Heart left ventricle (tissue), 16 donors: ENCODE data around the gene PHLDA2. TPM values are rescaled to one million over a fixed set of nuclear protein-coding genes. Genes with fewer than 3 reads are reported as not detected.

ENCODE experiments used
- ATAC-seq, 4 donors: fragments of 200-7000 bp; cut with Tn5 transposase; one replicate each; pipeline ENCODE4 v1.9.1; 2020 to 2022; ENCODE audit warnings: moderate library complexity in 4 of 4, mild to moderate bottlenecking in 3 of 4, moderate number of reproducible peaks in 1 of 4
- DNase-seq, 5 donors: peaks; one replicate each; pipeline ENCODE4 v3.0.0-alpha.2; 2020
- H3K27ac ChIP-seq, 12 donors: fragments of 200-600 bp; sonication (generic) in 4 of 12; one replicate each; pipeline versions ENCODE4 v1.5.0 to v1.8.0; 2016 to 2022; ENCODE audit warnings: mild to moderate bottlenecking in 2 of 12
- H3K27me3 ChIP-seq, 9 donors: fragments of 200-600 bp; sonication (generic) in 2 of 9; one replicate each; pipeline versions ENCODE4 v1.5.1 to v1.8.0; 2016 to 2022; ENCODE audit warnings: mild to moderate bottlenecking in 3 of 9
- H3K36me3 ChIP-seq, 9 donors: fragments of 200-600 bp; sonication (generic) in 2 of 9; one replicate each; pipeline versions ENCODE4 v1.5.0 to v1.8.0; 2018 to 2022; ENCODE audit warnings: mild to moderate bottlenecking in 2 of 9
- H3K4me1 ChIP-seq, 12 donors: fragments of 200-600 bp; sonication (generic) in 4 of 12; one replicate each; pipeline versions ENCODE4 v1.5.0 to v1.8.0; 2016 to 2022; ENCODE audit warnings: mild to moderate bottlenecking in 3 of 12
- H3K4me3 ChIP-seq, 12 donors: fragments of 200-600 bp; sonication (generic) in 4 of 12; one replicate each; pipeline versions ENCODE4 v1.5.0 to v1.8.0; 2017 to 2022; ENCODE audit warnings: mild to moderate bottlenecking in 9 of 12, moderate library complexity in 4 of 12
- H3K9me3 ChIP-seq, 12 donors: fragments of 200-600 bp; sonication (generic) in 4 of 12; one replicate each; pipeline versions ENCODE4 v1.5.0 to v1.8.0; 2016 to 2022; ENCODE audit warnings: mild to moderate bottlenecking in 1 of 12
- POLR2A ChIP-seq, 2 donors: fragments of 450-650 bp; IDR thresholded peaks; one replicate each; pipeline ENCODE4 v1.6.1; 2017; ENCODE audit warnings: antibody characterized with exemption in 2 of 2, mild to moderate bottlenecking in 2 of 2, moderate library complexity in 2 of 2
- WGBS, 4 donors: extraction: QIAGEN DNeasy Blood & Tissue Kit in 2 of 4; methylation state at CpG; one replicate each; pipeline versions ENCODE4 v1.1.5 to v1.1.7; 2013 to 2018; 5-methylcytosine and 5-hydroxymethylcytosine counted together
- intact Hi-C, 10 donors: fragments of 100-400 bp; cut with DNase I; formaldehyde crosslinking; loops; one replicate each; pipeline versions ENCODE4 v1.11.1 to v1.14.2; 2022
- polyA plus RNA-seq, 2 donors: library from polyadenylated mRNA; stranded (reverse); fragments of 200-250 nt; gene quantifications; one replicate each; pipeline ENCODE4 v1.2.3, GENCODE V29; 2013
- total RNA-seq, 9 donors: library from RNA; depleted of rRNA in 2 of 9; stranded (reverse); fragments of >200 nt in 2 of 9; fragmentation: NEBNext Ultra II Directional in 3 of 9; extraction: Animal tissue kit (Norgen Biotek cat#: 25700) in 3 of 9; gene quantifications; one replicate each; pipeline versions ENCODE4 v1.1.0 to v1.2.4, GENCODE V29; 2016 to 2023
- TF ChIP-seq, protein P1 (sequence below), 12 donors: fragments of 200-600 bp; sonication (generic) in 4 of 12; IDR thresholded peaks; one replicate each; pipeline versions ENCODE4 v1.5.0 to v1.8.0; 2018 to 2022; ENCODE audit warnings: antibody characterized with exemption in 12 of 12, mild to moderate bottlenecking in 5 of 12
- donor health status: ischemic (EF 13 %, LVEDD 7.1; RV severe dilation, severe dysfunction).
- donor health status: healthy with polysubstance abuse.
- donor health status: DM: no; HTN: yes; CAD: no.
- donor health status: DM: no; HTN: no; CAD: no.
- donor health status: ischemic (EF 25% LVEDD 6.9; RV normal size, moderate dysfunction).
- donor health status: ischemic (EF 25% LVEDD 5.7; RV mildly dilated, moderate dysfunction).
- donor health status: healthy.
- donor health status: DM: yes; HTN: yes; CAD: no.
- donor health status: ischemic (EF 35%, LVEDD 5.7; RV mildly dilated, moderate dysfunction).
- donor health status: nonischemic (EF 11% LVEDD 7.7; RV severe dilation, severe dysfunction).
- donor health status: DM: yes; HTN: yes; CAD: no.
- donor health status: PGD.
- donor health status: ischemic (EF 29% LVEDD 5.4; RV normal size, mild dysfunction).
- donor health status: nonischemic (EF 23%, LVEDD 6.1; RV moderate dilation, normal function).

Gene PHLDA2
- total and polyA plus RNA-seq, 11 donors = 0.40 to 9.2 (median 1.0) TPM; not detected in 2

DNA sequence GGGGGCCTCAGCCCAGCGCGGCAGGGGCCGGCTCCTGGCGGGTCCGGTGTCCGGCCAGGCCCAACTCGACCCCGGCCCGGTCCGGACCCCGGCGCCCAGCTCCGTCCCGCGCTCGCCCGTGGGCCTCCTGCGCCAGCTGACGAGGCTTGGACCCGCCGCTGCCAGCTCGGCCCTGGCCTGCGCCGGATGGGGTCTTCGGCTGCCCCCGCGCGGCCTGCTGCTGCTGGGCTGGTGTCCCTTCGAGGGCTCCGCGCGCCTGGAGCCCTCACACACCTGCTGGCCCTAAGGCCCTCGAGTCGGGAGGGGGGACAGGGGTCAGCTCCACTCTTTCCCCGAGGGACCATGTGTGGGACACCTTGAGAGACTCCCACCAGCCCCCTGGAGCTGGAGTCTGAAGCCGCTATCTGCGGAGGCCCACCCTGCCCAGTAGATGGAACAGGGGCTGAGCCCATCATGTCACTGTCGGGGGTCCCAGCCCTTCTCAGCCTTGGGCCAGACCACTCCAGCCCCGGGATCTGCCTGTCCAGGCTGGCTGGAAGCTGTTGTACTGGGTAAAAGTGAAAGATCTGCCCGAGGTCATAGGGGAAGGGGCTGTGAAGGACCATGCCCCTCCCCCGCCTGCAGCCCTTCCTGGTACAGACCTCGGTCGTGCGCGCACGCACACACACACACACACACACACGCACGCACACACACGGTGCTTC, 42.9 kb downstream of the PHLDA2 start:
- WGBS, 4 donors = 14 to 27% (median 19%) methylated on average over 13 to 49 of the region's 49 CpGs
- intact Hi-C loops = loop anchor here in 9 of 10 donors (5.0 to 10.0 kb wide), 10 partner anchors 54 to 574 kb away; partner anchors contain the start of genes KCNQ1OT1 (in 5 of the 9) and KCNQ1 (in 1 of the 9)
- H3K9me3 ChIP-seq = no peaks in the 10 kb centered on the region
- DNase-seq = peak in 4 of 5 donors; percentile 48 to 71 (median 50)
- peak overlapping the region; percentile 16 to 90 (median 68) for H3K27ac ChIP-seq
- H3K4me1 ChIP-seq = peaks cover 0 to 50% (median 27%) of the 10 kb centered on the region in 12 donors
- peaks cover 0 to 16% (median 0%) of the 10 kb centered on the region in 9 donors for H3K27me3 ChIP-seq
- ATAC-seq = peak in 3 of 4 donors; percentile 0 to 17 (median 16)
- TF ChIP-seq, protein P1, sequence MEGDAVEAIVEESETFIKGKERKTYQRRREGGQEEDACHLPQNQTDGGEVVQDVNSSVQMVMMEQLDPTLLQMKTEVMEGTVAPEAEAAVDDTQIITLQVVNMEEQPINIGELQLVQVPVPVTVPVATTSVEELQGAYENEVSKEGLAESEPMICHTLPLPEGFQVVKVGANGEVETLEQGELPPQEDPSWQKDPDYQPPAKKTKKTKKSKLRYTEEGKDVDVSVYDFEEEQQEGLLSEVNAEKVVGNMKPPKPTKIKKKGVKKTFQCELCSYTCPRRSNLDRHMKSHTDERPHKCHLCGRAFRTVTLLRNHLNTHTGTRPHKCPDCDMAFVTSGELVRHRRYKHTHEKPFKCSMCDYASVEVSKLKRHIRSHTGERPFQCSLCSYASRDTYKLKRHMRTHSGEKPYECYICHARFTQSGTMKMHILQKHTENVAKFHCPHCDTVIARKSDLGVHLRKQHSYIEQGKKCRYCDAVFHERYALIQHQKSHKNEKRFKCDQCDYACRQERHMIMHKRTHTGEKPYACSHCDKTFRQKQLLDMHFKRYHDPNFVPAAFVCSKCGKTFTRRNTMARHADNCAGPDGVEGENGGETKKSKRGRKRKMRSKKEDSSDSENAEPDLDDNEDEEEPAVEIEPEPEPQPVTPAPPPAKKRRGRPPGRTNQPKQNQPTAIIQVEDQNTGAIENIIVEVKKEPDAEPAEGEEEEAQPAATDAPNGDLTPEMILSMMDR (IDR thresholded peaks at IDR 0.05) = peak in 8 of 12 donors; percentile 9 to 51 (median 31)
- no peak for TF ChIP-seq POLR2A (IDR thresholded peaks at IDR 0.05)
- H3K36me3 ChIP-seq = peaks cover 0 to 4% (median 0%) of the 10 kb centered on the region in 9 donors
- H3K4me3 ChIP-seq = peak overlapping the region; percentile 14 to 90 (median 78)

DNA sequence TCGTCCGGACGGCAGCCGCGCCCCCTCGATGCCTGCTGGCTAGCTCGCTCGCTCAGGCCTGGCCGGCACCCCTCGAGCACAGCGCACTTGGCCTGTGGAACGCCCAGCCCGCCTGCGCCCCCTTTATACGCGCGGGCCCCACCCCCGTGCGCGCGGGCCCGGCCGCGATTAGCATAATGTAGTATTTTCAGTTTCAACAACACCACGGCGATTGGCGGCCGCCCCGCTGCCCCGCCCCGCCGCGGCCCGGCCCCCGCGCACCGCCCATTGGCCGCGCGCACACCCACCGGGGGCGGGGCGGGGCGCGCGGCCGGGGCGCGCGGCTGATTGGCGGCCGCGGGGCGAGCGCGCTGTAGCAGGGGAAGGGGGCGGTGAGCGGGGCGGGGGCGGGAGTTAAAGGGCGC, 43.5 kb downstream of the PHLDA2 start, which contains the start of gene CDKN1C:
Gene CDKN1C (minus strand): TSS at position 98 of the 404 bp plus-strand sequence. CDS start 319 bp downstream, outside the sequence.
- intact Hi-C loops = loop anchor here in 9 of 10 donors (2.0 to 10.0 kb wide), 13 partner anchors 53 to 573 kb away; partner anchors contain the start of genes KCNQ1OT1 (in 6 of the 9) and KCNQ1 (in 1 of the 9)
- peaks cover 0 to 43% (median 25%) of the 10 kb centered on the region in 12 donors for H3K4me1 ChIP-seq

DNA sequence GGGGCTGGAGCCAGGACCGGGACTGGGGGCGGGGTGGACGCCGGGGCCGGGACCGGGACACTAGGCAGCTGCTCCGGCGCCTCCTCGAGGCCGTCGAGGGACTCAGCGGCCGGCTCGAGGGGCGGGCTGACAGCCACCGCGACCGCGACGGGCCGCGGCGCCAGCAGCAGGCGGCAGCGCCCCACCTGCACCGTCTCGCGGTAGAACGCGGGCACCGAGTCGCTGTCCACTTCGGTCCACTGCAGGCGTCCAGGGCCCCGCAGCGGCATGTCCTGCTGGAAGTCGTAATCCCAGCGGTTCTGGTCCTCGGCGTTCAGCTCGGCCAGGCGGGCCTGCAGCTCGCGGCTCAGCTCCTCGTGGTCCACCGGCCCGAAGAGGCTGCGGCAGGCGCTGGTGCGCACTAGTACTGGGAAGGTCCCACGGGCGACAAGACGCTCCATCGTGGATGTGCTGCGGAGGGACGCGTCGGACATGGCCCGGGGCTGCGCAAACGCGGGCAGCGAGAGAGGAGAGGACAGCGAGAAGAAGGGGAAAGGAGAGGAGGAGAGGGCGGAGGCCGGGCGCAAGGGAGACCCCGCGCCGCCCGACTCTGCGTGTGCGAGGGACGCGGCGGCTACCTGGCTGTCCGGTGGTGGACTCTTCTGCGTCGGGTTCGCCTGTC, 44.1 kb downstream of the PHLDA2 start:
- DNase-seq = peak; percentile 61 to 81 (median 70)
- Histone ChIP-seq H3K36me3 (peaks cover 0 to 4% (median 0%) of the 10 kb centered on the region in 9 donors), H3K27me3 (peaks cover 0 to 14% (median 0%) of the 10 kb centered on the region in 9 donors), H3K9me3 (no peaks in the 10 kb centered on the region), H3K4me1 (peaks cover 0 to 39% (median 23%) of the 10 kb centered on the region in 12 donors), H3K4me3 (peak overlapping the region; percentile 67 to 90 (median 85)), H3K27ac (peak overlapping the region; percentile 71 to 94 (median 88))
- WGBS, 4 donors = 1 to 2% (median 1%) methylated on average over 57 to 80 of the region's 80 CpGs
- ATAC-seq = peak in 2 of 4 donors; percentile 19 to 30
- TF ChIP-seq POLR2A (IDR thresholded peaks at IDR 0.05) = no peak
- TF ChIP-seq, protein P1 (IDR thresholded peaks at IDR 0.05) = peak in 10 of 12 donors; percentile 9 to 56 (median 34)
- intact Hi-C loops = loop anchor here in 9 of 10 donors (2.0 to 10.0 kb wide), 13 partner anchors 53 to 573 kb away; partner anchors contain the start of genes KCNQ1OT1 (in 6 of the 9) and KCNQ1 (in 1 of the 9)

More for the DNA sequence above, 43.5 kb downstream of the PHLDA2 start, which contains the start of gene CDKN1C:
- H3K9me3 ChIP-seq = no peaks in the 10 kb centered on the region
- H3K27me3 ChIP-seq = peaks cover 0 to 14% (median 0%) of the 10 kb centered on the region in 9 donors
- peak; percentile 59 to 82 (median 76) for ATAC-seq
- peaks cover 0 to 4% (median 0%) of the 10 kb centered on the region in 9 donors for H3K36me3 ChIP-seq
- H3K4me3 ChIP-seq = peak within 1 kb of the TSS; percentile 67 to 90 (median 85)
- TF ChIP-seq, protein P1 (IDR thresholded peaks at IDR 0.05) = no peak
- TF ChIP-seq POLR2A (IDR thresholded peaks at IDR 0.05) = peak in 1 of 2 donors; percentile 95
- peak; percentile 83 to 94 (median 91) for DNase-seq
- peak within 1 kb of the TSS; percentile 71 to 94 (median 88) for H3K27ac ChIP-seq
- 0 to 1% (median 1%) methylated on average over 2 to 61 of the region's 61 CpGs; no CpG with 5 or more reads in 1 of the 4 donors for WGBS, 4 donors
